Fibroblast of the conjunctiva (primary cell): ENCODE results near the gene LRSAM1.

Experiments
- DNase-seq: peaks from one replicate; pipeline ENCODE4 v3.0.0-alpha.2; 2010; ENCODE audit warnings: low read depth

LRSAM1 gene

GRCh38 chr9:127450830-127451607 is at the start of gene LRSAM1, which contains the start of gene RPL12:
LRSAM1 (plus strand) TSS chr9:127451510; CDS start chr9:127454528, 3,018 bp downstream.
RPL12 (minus strand) TSS chr9:127451406; CDS start chr9:127451317, 89 bp downstream.
- DNase-seq: peak; percentile 92

DNA sequence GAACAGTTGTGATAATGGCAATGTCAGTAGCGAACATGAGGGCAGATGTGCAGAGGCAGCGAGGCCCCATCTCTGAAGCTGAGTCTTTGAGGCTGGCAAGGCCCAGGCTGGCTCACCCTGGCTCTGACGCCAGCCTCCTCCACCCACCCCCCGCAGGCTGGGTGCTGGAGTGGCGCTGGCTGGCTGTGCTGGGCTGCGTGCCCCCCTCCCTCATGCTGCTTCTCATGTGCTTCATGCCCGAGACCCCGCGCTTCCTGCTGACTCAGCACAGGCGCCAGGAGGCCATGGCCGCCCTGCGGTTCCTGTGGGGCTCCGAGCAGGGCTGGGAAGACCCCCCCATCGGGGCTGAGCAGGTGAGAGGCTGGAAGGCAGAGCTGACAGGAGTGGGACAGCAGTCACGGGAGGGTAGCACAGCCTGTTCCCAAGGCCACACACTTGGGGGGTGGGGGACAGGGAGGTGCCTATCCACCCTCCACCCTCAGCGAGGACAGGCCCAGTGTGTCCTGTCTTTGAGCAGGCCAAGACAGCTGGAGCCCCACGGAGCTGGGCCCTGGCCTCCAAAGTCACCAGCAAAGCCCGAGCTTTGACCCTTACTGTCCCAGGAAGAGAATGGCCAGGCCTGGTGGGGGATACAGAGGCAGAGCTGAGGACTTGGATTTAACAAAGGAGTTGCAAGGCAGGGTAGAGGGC is 48.8 kb upstream of the LRSAM1 start:
- no peak for DNase-seq

GRCh38 chr9:127403507-127404192 is 47.7 kb upstream of the LRSAM1 start:
- DNase-seq: no peak

- no peak for DNase-seq
These were observed 46.7 kb upstream of the LRSAM1 start for GRCh38 chr9:127404631-127405030.

GRCh38 chr9:127405344-127406125 is 45.8 kb upstream of the LRSAM1 start:
- no peak for DNase-seq

DNA sequence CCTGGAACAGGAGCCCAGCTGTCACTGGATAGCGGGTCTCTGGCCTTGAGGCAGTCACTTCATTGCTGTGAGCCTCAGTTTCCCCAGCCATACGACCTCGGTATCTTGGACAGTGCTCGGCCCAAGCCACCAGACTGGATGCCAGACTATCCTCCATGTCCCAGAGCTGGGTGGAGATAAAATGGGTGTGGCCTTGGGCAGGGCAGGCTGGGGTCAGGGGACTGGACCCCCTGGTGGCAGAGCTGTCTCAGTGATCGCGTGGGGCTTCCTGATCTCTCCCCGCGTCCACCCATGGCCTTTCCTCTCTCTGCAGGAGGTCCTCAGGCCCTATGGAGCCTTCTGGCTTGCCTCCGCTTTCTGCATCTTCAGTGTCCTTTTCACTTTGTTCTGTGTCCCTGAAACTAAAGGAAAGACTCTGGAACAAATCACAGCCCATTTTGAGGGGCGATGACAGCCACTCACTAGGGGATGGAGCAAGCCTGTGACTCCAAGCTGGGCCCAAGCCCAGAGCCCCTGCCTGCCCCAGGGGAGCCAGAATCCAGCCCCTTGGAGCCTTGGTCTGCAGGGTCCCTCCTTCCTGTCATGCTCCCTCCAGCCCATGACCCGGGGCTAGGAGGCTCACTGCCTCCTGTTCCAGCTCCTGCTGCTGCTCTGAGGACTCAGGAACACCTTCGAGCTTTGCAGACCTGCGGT is 44.4 kb upstream of the LRSAM1 start:
- no peak for DNase-seq

GRCh38 chr9:127407492-127407843 is 43.8 kb upstream of the LRSAM1 start:
- no peak for DNase-seq

DNA sequence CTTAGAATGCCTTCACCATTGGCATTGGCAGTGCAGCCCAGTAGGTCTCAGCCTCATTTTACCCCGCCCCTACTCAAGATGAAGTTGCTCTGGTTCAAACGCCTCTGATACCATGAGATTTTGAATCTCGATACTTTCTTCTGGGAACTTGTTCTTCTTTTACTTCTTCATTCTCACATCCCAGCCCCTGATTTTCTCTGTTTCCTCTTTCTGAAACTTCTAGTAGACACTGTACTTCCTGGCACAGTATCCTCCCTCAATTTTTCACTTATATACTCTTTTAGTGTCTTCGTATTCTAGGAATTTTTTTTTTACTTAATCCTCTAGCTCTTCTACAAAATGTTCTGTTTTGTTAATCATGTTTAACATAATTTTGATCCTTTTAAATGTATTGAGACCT is 40.2 kb upstream of the LRSAM1 start:
- DNase-seq: no peak

DNA sequence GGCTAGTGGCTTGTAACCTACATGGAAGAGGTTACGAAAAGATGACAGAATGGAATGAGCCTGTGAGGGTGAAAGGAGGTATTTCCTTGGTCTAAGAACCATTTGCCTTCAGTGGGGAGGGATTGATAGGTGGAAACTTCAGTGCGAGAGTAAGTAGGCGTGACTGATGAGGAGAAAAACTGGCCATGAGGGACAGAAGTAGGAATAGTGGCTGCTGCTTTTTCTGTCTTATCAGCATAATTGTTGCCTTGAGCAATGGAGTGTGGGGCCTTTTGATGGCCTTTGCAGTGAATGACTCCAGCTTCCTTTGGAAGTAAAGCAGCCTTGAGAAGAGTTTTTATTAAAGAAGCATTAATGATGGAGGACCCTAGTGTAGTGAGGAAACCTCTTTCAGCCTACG is 36.2 kb upstream of the LRSAM1 start:
- no peak for DNase-seq

DNA sequence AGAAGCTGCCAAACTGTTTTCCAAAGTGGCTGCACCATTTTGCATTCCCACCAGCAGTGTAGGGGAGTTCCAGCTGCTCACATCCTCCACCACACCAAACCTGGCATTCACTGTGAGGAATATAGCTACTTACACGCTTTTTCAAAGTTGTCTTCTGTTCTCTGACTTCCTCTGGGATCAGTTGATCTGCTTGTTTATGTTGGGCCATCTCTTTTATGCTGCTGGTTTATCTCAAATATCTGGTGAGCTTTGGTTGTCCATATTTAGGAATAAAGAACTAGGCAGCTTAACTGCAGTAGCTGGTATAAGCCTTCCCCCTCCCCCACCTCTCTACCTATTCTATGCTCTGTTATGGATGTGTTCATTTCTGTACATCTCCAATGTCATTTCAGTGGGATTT is 35.7 kb upstream of the LRSAM1 start:
- DNase-seq: no peak

GRCh38 chr9:127417131-127418036 is 33.9 kb upstream of the LRSAM1 start:
- peak; percentile 29 for DNase-seq

DNA sequence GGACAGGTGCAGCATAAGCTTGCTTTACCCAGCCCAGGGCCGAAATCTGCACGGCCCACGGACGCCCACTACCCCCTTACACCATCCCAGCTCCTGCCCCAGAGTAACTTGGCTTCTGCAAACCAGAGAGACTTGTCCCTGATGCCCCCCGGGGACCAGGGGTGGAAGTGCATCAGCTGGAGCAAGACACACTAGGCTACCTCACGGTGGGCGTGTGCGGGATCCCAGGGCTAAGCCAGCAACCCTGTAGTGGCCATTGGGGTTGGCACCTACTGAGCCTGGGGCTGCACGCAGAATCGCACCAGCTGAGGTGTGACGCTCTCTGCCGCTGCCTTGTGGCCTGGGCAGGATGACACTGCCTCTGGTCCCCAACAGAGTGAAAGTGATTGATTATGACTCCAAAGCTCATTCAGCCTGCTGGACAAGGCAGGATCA is 33.3 kb upstream of the LRSAM1 start:
- DNase-seq: no peak

GRCh38 chr9:127419348-127419747 is 32.0 kb upstream of the LRSAM1 start:
- DNase-seq: no peak

DNA sequence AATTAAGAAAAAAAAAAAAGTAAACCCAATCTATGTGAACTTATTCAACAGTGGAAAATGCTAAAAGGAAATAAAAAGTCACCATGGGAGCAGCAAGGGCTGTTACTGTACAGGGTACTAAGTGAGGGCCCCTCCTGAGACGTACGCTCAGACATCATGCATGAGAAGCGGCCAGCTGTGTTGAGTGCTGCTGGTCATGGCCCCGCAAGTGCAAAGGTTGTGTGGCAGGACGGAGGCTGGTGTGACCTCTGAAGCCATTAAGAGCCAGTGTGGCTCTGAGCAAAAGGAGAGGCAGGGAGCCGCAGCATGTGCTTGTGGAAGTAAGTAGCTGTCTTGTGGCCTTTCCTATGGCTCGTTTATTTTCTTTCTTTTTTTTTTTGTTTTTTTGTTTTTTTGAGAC is 30.3 kb upstream of the LRSAM1 start:
- no peak for DNase-seq

DNA sequence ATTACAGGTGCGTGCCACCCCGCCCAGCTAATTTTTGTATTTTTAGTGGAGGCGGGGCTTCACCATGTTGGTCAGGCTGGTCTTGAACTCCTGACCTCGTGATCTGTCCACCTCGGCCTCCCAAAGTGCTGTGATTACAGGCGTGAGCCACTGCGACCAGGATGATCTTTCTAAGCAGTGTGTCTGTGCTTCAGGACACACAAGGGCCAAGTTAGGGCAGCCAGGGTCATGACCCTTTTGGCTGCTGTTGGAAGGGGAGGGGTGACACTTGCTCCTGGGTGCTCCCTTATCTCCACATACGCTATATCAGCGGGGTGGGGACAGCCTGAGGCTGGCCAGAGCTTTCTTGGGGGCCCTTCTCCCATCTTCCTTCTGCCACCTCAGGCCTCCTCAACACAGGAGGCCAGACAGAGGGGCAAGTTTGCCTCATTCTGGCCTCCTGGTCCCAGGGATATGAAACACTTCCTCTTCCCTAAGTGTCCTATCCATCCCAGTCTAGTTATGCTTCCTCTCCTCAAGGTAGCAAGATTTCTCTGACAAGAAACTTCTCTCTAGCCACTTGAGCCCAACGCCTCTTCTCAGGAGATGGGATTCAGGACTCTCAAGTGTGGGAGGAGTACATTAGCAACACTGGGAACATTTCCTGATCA is 29.1 kb upstream of the LRSAM1 start:
- no peak for DNase-seq

GRCh38 chr9:127422787-127423186 is 28.5 kb upstream of the LRSAM1 start:
- DNase-seq: no peak

DNA sequence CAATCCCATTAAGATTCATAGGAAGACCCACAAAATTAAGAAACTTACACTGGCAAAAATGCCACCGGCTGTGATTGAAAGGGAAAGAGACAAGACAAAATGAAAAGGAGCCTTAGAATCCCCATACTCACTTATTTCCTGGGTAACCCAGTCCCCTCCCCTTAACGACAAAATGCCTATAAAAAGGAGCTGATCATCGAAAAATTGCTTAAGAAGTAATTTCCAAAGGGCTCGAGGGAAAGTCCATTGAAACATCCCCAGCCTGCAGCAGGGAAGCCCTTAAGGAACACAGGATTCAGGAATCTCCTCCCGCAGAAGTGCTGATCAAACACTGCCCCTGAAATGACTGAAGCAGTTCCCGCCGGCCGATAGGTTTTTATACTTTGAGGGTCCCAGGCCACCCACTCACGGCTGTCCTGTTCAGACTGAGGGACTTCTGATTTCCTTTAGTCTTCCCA is 27.8 kb upstream of the LRSAM1 start:
- DNase-seq: no peak

GRCh38 chr9:127423934-127424675 is 27.2 kb upstream of the LRSAM1 start, which contains the start of gene ZNF79:
ZNF79 (plus strand) TSS chr9:127424382; CDS start chr9:127424788, 406 bp downstream.
- DNase-seq: peak; percentile 86

DNA sequence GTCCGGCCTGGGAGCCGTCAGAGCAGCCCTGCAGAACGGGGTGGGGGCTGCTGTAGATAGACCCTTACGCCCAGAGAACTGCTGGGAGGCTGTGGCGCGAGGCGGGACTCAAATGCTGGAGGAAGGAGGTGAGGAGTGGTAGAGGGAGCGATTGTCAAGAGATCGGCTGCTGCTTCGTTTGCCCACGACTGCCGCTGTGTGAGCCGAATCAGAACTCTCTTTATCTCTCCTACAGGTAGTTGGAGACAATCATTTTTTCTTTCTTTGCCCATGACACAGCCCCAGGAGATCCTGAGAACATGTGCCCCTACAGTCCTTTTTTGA is 26.7 kb upstream of the LRSAM1 start:
- DNase-seq: no peak
